GM12892 (cell line): ENCODE results near the gene RNF113B.

Experiments used
- DNase-seq: peaks from one replicate; pipeline ENCODE4 v3.0.0; 2011; ENCODE audit not compliant: insufficient read length
- FAIRE-seq: peaks from 2 replicates; lab custom pipeline; 2011; peaks lifted over from hg19 to GRCh38; lab: Jason Lieb, UNC
- POLR2A ChIP-seq: IDR thresholded peaks from 2 replicates; pipeline ENCODE4 v1.6.1; 2011; ENCODE audit warnings: low read depth, low read length, control low read depth
- POLR2AphosphoS5 ChIP-seq: IDR thresholded peaks from 2 replicates; pipeline ENCODE4 v1.6.1; 2011; ENCODE audit warnings: low read depth, low read length, control low read depth
- TAF1 ChIP-seq: IDR thresholded peaks from 2 replicates; pipeline ENCODE4 v1.6.1; 2011; ENCODE audit warnings: low read depth, mild to moderate bottlenecking, control low read depth, low read length, borderline replicate concordance

RNF113B gene

GRCh38 chr13:98216711-98217285, 39.7 kb upstream of the RNF113B start:
- DNase-seq (no peak), FAIRE-seq (no peak)
- no peak for TF ChIP-seq TAF1
- no peak for TF ChIP-seq POLR2A
- TF ChIP-seq POLR2AphosphoS5, result no peak

GRCh38 chr13:98216135-98216565, 39.1 kb upstream of the RNF113B start:
- no peak for DNase-seq
- no peak for FAIRE-seq
- no peak for TF ChIP-seq POLR2A
- no peak for TF ChIP-seq TAF1
- TF ChIP-seq POLR2AphosphoS5, result no peak

DNA sequence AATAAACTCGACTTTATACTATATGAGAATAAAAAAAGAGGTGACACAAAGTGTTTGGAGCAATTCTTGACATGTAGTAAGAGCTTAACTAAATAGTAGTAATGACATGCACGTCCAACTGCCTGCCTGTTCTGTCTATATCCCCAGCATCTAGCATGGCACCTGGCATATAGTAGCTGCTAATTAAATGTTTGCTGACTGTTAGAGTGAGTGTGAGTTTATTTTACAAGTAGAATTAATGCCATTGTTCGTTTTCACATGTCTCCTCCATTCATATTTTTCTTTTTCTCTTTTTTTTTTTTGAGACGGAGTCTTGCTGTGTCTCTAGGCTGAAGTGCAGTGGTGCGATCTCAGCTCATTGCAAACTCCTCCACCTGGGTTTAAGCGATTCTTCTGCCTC, 38.4 kb upstream of the RNF113B start:
- DNase-seq (no peak), FAIRE-seq (no peak)
- TF ChIP-seq TAF1 (no peak), POLR2AphosphoS5 (no peak), POLR2A (no peak)

DNA sequence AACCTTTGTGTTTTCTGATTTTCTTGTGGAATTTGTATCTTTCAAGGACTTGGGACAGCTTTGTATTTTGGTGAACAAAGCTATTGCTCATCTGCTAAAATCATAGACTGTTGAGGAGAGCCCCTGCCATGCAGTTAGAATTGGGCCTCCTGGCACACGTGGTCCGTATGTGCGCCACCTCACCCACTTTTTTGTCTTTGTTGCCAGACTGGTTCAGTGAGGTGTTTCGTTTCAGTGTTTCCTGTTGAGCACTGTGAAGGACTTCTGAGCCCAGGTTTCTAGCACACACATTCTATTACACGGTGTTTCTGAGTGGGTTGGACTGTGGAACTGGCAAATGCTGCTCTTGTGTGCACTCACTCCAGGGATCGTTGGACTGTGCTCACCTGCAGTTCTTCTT, 37.6 kb upstream of the RNF113B start:
- DNase-seq, result no peak
- no peak for FAIRE-seq

GRCh38 chr13:98214008-98214643, 37.1 kb upstream of the RNF113B start:
- no peak for TF ChIP-seq TAF1
- TF ChIP-seq POLR2A, result no peak
- TF ChIP-seq POLR2AphosphoS5, result no peak
- DNase-seq (no peak), FAIRE-seq (no peak)

More for the DNA sequence above, 37.6 kb upstream of the RNF113B start:
- no peak for TF ChIP-seq POLR2AphosphoS5
- no peak for TF ChIP-seq POLR2A
- no peak for TF ChIP-seq TAF1

GRCh38 chr13:98213354-98213753, 36.3 kb upstream of the RNF113B start:
- DNase-seq, result no peak
- no peak for FAIRE-seq
- TF ChIP-seq TAF1 (no peak), POLR2AphosphoS5 (no peak), POLR2A (no peak)

- FAIRE-seq, result no peak
These were observed 35.7 kb upstream of the RNF113B start for GRCh38 chr13:98212763-98213162.

DNA sequence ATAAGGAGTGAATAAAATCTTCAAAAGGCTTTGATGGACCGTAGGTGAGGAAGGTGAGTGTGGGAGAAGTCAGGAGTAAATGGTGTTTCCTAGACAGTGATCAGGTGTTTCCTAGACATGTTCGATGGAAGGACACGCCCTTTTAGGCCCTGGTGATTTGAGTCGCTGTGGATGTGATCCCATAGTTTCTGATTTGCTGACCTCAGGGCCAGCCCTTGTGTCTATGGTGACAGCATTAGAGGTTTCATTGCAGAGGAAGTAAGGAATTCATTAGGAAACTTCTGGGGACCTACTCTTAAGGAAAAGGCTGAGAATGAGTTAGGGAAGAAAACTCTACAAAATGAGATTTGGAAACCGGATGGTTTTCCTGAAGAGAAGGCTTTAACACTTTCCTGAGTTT, 31.5 kb upstream of the RNF113B start:
- TF ChIP-seq TAF1, result no peak
- TF ChIP-seq POLR2AphosphoS5, result no peak
- TF ChIP-seq POLR2A, result no peak
- DNase-seq, result no peak
- FAIRE-seq, result no peak

More at GRCh38 chr13:98212763-98213162, 35.7 kb upstream of the RNF113B start:
- no peak for TF ChIP-seq TAF1
- no peak for TF ChIP-seq POLR2A
- TF ChIP-seq POLR2AphosphoS5, result no peak
- DNase-seq, result no peak

DNA sequence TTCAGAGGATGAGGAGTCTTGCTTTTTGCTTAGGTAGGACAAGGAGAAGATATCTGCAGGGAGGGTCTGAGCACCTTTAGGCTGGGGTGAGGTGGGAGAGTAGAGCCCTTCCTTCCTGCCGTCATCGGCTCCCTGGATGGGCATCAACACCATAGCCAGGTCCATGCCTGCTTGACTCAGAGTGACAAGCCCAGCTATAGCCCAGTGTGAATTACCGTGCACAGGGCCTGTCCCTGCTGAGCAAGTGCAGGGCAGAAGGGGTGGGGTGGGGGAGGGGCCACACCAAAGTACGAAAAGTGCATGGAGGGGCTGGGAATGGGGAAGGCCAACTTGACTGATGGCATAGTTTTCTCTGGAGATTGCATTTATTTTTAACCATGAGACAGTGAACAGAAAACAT, 30.3 kb upstream of the RNF113B start:
- FAIRE-seq (no peak), DNase-seq (no peak)
- TF ChIP-seq TAF1 (no peak), POLR2AphosphoS5 (no peak), POLR2A (no peak)

DNA sequence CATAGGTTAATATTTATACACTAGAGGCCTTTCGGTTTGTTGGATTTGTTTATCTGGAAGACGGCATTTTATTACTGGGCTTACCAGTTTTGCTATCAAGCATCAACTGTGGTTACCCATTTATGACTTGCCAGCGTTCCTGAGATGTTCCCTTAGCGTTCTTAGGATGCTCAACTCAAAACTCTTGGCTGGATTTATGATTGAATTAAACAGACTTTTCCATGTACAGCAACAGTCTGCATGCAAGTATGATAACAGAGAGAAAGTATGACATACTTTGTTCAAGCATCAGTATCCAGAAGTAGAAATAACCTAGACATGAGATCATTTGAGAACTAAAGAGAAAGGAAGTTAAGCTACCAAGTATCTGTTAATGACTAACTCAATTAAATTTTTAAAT, 29.9 kb upstream of the RNF113B start:
- TF ChIP-seq POLR2A, result no peak
- DNase-seq (no peak), FAIRE-seq (no peak)

GRCh38 chr13:98204546-98204945, 27.5 kb upstream of the RNF113B start:
- no peak for TF ChIP-seq POLR2A
- no peak for TF ChIP-seq POLR2AphosphoS5
- TF ChIP-seq TAF1, result no peak
- FAIRE-seq (no peak), DNase-seq (no peak)

- TF ChIP-seq POLR2AphosphoS5 (no peak), TAF1 (no peak), POLR2A (no peak)
- FAIRE-seq (no peak), DNase-seq (no peak)
These were observed 26.7 kb upstream of the RNF113B start for GRCh38 chr13:98203646-98204326.
